Activated naive CD8-positive, alpha-beta T cell treated with anti-CD3 and anti-CD28 coated beads for 36 hours (primary cell): Measurements from ENCODE around the gene PNPLA8. TPM values are rescaled to one million over a fixed set of nuclear protein-coding genes. Genes with fewer than 3 reads are reported as not detected.
A peak's percentile ranks its signal among the peaks of the same experiment; 100 is the strongest.
"Not testable (repeated sequence)": the region's sequence is repeated elsewhere in the genome, so short reads cannot be mapped to it uniquely, and the experiment has no call there.

Experiments used
- DNase-seq: peaks from one replicate; pipeline ENCODE4 v3.0.0; 2021
- H3K27ac Mint-ChIP-seq: one replicate; pipeline ENCODE4 v1.8.0; 2022; ENCODE audit warnings: mild to moderate bottlenecking, moderate library complexity, mixed read lengths
- H3K27me3 Mint-ChIP-seq: one replicate; pipeline ENCODE4 v1.8.0; 2022; ENCODE audit warnings: mild to moderate bottlenecking, mixed read lengths
- H3K36me3 Mint-ChIP-seq: one replicate; pipeline ENCODE4 v1.8.0; 2021; ENCODE audit warnings: mild to moderate bottlenecking, mixed read lengths
- H3K4me1 Mint-ChIP-seq: one replicate; pipeline ENCODE4 v1.8.0; 2021; ENCODE audit warnings: mixed read lengths
- H3K4me3 Mint-ChIP-seq: one replicate; pipeline ENCODE4 v1.8.0; 2022; ENCODE audit warnings: mild to moderate bottlenecking, moderate library complexity, mixed read lengths
- H3K9me3 Mint-ChIP-seq: one replicate; pipeline ENCODE4 v1.8.0; 2022; ENCODE audit warnings: mixed read lengths
- total RNA-seq, 2 experiments: library from RNA; stranded (reverse); gene quantifications; one replicate each; pipeline ENCODE4 v1.2.3, GENCODE V29; 2021

Gene PNPLA8
- total RNA-seq, 2 experiments from 2014 or later = 14.8 to 15.2 TPM

DNA sequence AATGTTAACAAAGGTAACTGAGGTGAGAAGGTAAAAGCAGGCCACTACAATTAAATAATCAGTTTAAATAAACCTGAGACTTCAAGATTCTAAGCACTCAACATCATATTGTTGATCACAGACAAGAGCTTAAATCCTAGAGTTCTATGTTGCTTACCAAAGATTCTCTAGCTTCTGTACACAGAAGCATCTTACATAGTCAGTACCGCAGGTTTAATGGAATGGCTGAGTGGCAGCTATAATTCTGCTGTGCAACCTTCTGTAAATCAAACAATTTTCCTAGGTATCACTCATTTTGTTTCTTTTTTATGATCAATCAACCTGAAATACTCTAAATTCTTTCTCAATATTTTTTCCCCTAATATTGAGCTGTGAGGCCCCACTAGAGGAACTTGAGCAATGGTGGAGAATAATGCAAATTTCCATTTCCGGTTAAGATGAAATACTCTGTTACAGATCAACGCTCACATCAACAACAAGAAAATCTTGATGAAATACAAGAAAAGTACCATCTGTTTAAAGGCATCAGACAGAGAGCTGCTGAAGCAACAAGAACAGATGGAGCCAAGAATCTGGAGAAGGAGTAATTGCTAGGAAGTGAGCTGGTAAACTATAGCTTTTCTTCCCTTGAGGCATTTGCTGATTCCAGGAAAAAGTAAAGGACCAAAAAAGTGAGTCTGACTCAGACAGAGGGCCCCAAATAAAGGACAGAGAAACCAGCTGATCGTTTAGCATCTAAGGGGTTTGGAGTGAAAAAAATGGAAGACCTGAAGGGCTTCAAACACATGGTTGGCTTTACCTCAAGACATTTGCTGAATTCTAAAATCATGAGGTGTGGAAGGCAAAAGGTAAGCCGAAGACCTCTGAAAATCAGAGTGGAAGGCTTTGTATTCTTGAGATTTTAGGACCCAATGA is 22.6 kb downstream of the PNPLA8 start:
- H3K4me3 Mint-ChIP-seq = no peak overlapping the region
- H3K9me3 Mint-ChIP-seq = no peaks in the 10 kb centered on the region
- no peak for DNase-seq
- H3K27me3 Mint-ChIP-seq = no peaks in the 10 kb centered on the region
- H3K36me3 Mint-ChIP-seq = peaks cover 3% of the 10 kb centered on the region
- peak overlapping the region; percentile 59 for H3K27ac Mint-ChIP-seq
- peaks cover 12% of the 10 kb centered on the region for H3K4me1 Mint-ChIP-seq

DNA sequence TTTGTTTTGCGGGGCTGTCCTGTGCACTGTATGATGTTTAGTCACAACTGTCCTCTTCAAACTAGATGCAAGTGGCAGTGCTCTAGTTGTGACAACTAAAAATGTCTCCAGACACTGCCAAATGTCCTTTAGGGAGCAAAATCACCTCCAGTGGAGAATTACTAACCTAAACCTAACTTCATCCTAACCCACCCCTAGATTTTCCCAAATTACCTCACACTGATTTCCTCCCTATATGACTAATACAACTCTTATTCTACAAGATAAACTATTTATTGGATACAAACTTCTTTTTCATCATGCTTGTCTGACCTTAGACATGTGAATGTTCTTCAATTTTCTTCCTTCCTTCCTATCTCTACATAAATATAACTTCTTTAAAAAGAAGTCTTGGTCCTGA is 26.4 kb downstream of the PNPLA8 start:
- no peaks in the 10 kb centered on the region for H3K27me3 Mint-ChIP-seq
- no peak overlapping the region for H3K4me3 Mint-ChIP-seq
- H3K9me3 Mint-ChIP-seq = no peaks in the 10 kb centered on the region
- H3K4me1 Mint-ChIP-seq = peaks cover 8% of the 10 kb centered on the region
- DNase-seq = no peak
- H3K36me3 Mint-ChIP-seq = peaks cover 2% of the 10 kb centered on the region
- H3K27ac Mint-ChIP-seq = no peak overlapping the region

DNA sequence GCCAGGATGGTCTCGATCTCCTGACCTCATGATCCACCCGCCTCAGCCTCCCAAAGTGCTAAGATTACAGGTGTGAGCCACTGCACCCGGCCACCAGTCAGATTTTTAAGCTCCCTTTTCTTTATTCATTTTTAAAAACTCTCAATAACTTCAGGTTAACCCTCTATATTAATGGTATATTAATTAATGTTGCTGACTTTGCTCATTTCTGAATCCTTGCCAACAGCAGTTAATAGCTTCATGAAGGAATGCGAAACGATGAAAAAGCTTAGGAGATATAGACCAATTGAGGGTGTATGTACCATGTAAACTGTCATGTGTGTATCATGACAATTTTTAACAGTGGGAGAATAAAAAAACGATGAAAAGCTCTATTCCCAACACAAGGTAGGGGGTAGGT is 27.5 kb downstream of the PNPLA8 start:
- H3K36me3 Mint-ChIP-seq = peaks cover 2% of the 10 kb centered on the region
- H3K9me3 Mint-ChIP-seq = no peaks in the 10 kb centered on the region
- H3K4me1 Mint-ChIP-seq = peaks cover 3% of the 10 kb centered on the region
- DNase-seq = no peak
- no peaks in the 10 kb centered on the region for H3K27me3 Mint-ChIP-seq
- no peak overlapping the region for H3K4me3 Mint-ChIP-seq
- no peak overlapping the region for H3K27ac Mint-ChIP-seq

DNA sequence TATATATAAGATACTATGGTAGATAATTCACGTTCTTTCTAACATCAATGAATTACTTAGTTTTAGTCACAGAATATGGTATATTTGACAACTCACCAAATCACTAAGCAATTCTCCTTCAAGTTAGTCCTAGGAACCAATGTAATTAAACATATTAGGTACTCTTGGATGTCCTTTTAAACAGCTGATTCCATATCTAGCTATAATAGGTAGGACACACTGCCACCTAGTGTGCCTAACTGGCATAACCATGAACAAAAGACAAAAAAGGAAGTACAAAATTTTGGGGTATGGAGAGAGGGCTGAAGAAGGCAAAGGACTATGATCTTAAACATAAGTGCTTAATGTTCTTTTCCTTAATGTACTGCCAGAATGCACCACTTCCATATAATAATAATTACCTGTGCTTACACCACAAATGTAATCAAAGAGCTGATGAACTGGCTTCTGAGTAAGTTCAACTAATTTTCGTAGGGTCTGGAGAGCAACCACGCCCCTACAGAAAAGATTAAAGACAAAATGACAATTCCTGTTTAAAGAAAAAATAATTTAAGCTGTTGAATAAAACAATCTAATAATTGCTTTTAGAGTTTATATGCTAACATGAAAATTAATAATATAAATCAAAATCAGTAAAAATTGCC is 28.7 kb downstream of the PNPLA8 start:
- Mint-ChIP-seq H3K27me3 (no peaks in the 10 kb centered on the region), H3K4me3 (no peak overlapping the region), H3K4me1 (no peaks in the 10 kb centered on the region), H3K9me3 (no peaks in the 10 kb centered on the region), H3K36me3 (peaks cover 2% of the 10 kb centered on the region), H3K27ac (no peak overlapping the region)
- DNase-seq = peak; percentile 18

DNA sequence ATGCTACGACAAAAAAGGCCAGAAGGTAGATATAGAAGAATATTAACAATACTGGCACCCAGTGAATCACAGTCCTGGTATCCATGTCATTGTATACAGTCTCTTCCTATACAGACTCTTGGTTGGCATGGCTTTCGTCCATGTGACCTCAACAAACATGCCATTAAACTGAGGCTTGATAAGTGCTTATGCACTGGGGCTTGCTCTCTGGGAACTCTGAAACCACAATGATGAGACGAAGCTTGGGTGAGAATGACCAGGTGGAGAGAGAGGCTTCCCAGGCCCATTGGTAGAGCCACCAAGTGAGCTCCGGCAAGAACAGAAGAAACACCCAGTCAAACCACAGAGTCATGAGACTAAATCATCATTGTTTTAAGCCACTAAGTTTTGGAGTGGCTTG is 33.2 kb downstream of the PNPLA8 start:
- peaks cover 4% of the 10 kb centered on the region for H3K36me3 Mint-ChIP-seq
- no peak for DNase-seq
- H3K4me3 Mint-ChIP-seq = no peak overlapping the region
- no peak overlapping the region for H3K27ac Mint-ChIP-seq
- H3K27me3 Mint-ChIP-seq = no peaks in the 10 kb centered on the region
- no peaks in the 10 kb centered on the region for H3K4me1 Mint-ChIP-seq
- no peaks in the 10 kb centered on the region for H3K9me3 Mint-ChIP-seq

DNA sequence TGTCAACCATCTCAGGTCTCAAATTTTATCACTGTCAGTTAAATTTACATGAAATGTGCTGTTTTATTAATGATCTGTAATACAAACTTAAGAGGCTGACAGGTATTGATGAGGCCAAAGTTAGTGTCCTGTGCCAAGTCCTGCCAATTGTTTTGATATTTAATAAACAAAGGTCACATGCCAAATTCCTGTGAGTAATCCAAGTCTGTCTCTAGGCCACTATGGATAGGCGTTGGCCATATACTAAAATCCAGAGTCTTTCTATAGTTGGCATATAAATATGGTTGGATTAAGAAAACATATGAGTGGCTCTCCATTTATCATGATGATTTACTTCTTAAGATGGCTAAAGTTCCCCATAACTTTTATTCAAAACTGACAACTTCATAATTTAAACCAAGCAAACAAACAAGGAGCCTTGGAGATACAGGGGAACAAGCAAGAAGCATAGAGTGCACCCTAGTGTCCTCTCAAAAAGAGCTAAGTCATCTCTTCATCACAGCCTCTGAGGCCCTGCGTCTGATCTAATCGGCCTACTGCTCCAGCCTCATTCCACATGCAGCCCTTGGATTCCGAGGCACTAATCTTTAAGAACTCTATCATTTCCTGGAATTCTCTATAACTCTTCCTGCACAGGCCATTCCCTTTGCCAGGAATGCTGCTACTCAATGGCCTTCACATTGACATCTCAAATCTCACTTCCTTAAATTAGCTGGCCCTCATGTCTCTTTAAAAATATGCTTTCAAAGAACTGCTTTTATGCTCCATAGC is 37.0 kb downstream of the PNPLA8 start:
- no peak overlapping the region for H3K4me3 Mint-ChIP-seq
- H3K9me3 Mint-ChIP-seq = no peaks in the 10 kb centered on the region
- no peaks in the 10 kb centered on the region for H3K4me1 Mint-ChIP-seq
- H3K36me3 Mint-ChIP-seq = peaks cover 4% of the 10 kb centered on the region
- no peaks in the 10 kb centered on the region for H3K27me3 Mint-ChIP-seq
- no peak overlapping the region for H3K27ac Mint-ChIP-seq
- no peak for DNase-seq

DNA sequence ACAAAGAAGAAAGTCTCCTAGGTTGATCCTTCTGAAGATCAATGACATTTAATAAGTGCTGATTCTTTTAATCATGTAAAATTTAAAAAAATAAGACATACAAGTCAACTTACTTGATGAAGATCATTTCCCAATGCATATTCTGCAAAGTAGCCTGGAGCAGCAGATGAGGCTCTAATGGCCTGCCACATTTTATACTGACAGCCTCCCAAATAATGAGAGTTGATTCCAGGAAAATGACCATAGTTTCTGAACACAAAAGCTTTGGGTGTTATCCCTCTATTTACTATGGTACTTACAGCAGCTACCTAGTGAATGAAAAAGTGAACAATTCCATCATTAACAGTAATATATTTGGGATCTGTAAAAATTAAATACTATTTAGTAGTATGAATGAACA is 38.3 kb downstream of the PNPLA8 start:
- Mint-ChIP-seq H3K4me3 (no peak overlapping the region), H3K4me1 (no peaks in the 10 kb centered on the region), H3K27me3 (no peaks in the 10 kb centered on the region), H3K36me3 (peaks cover 4% of the 10 kb centered on the region), H3K9me3 (no peaks in the 10 kb centered on the region), H3K27ac (no peak overlapping the region)
- no peak for DNase-seq

DNA sequence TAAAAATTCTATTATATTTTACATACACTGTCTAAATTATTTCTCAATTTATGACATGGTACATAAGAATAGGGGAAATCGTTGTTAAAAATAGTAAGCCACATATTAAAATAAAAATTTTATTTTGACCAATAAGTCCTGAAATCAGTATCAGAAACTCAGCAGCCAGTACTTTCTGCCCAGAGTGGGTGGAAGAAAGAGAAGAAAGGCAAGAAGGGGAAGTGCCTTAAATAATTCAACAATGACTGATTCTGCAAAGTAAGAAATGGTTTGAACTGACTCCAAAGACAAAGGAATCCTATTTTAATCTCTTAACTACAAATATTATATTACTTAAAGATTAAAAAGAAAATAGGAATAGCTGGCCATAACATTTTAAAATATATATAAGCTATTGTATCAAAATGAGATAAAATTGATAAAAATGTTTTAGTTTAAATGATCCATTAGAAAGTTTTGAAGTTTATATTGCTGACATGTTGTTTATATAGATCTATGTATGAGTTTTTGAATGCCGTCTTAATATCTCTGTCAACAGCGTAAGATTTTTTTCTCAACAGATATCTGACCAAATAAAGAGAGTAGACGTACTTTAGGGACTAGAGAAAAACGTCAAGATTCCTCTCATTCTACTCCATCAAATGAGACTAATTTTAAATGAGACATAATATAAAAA is 39.5 kb downstream of the PNPLA8 start:
- H3K27me3 Mint-ChIP-seq = no peaks in the 10 kb centered on the region
- DNase-seq = no peak
- H3K4me3 Mint-ChIP-seq = no peak overlapping the region
- no peaks in the 10 kb centered on the region for H3K4me1 Mint-ChIP-seq
- H3K27ac Mint-ChIP-seq = no peak overlapping the region
- no peaks in the 10 kb centered on the region for H3K9me3 Mint-ChIP-seq
- peaks cover 4% of the 10 kb centered on the region for H3K36me3 Mint-ChIP-seq

DNA sequence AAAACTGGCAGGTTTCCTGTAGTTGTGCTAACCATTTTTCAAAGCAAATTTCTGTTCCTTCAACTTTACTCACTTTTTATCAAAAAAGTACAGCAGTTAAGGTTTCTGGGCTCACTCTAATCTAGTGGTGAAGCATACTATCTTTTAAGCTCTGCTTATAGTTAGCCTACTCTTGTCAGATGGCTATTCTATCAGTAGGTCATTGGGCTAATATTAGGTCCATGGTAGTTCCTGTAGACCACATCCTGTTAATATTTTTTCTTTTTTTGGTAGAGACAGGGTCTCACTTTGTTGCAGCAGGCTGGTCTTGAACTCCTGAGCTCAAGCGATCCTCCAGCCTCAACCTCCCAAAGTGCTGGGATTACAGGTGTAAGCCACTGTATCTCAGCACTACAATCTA is 41.8 kb downstream of the PNPLA8 start:
- DNase-seq = no peak
- Mint-ChIP-seq H3K4me1 (no peaks in the 10 kb centered on the region), H3K36me3 (peaks cover 4% of the 10 kb centered on the region), H3K27ac (no peak overlapping the region), H3K27me3 (no peaks in the 10 kb centered on the region), H3K9me3 (no peaks in the 10 kb centered on the region), H3K4me3 (no peak overlapping the region)

DNA sequence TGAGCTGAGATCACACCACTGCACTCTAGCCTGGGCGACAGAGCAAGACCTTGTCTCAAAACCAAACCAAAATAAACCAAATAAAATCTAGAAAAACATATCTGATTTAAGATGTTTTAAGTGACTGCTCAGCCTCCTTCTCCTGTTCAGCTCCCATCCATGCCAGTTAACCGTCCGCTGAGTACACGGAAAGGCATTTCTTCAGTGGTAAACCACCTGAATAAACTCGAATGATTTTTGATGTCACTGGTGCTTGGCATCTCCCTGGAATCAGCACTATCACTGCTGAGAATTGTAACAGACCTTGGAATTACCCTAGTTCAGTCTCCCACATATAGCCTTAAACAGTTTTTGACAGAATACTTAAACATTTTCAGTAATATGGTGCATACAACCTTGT is 45.6 kb downstream of the PNPLA8 start:
- Mint-ChIP-seq H3K4me3 (no peak overlapping the region), H3K27ac (no peak overlapping the region), H3K9me3 (no peaks in the 10 kb centered on the region), H3K36me3 (peaks cover 4% of the 10 kb centered on the region), H3K4me1 (no peaks in the 10 kb centered on the region), H3K27me3 (no peaks in the 10 kb centered on the region)
- no peak for DNase-seq

DNA sequence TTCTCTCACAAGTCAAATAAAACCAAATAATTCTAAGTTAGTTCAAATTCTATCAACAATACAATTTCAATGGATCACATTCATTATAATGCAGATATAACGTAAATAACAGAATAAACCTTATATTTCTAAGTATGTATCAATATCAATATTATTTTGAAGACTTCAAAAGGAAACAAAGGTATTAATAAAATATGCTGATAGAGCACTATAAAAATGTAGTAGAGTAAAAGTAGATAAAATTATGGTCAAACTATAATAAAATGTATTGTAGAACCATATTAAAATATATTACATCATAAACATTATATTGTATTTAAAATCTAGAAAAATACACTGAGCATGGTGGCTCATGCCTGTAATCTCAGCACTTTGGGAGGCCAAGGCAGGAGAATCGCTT is 46.2 kb downstream of the PNPLA8 start:
- H3K4me1 Mint-ChIP-seq = no peaks in the 10 kb centered on the region

DNA sequence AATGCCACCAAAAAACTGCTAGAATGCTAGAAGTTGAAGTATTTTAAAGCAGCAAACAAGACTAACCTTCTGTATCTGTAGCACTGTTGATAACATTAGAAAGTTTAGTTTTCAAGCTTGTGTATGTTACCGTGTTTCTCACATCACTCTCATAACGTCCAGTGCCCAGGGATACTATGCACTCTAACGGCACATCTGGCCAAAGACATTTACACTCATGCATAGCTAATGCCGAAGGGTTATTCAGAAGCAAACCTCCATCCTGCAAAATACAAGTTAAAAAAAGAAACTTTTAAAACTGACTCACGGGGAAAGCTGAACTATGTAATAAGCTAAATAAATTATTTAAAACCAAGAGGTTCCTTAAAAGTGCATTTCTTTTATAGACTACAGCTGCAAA is 46.8 kb downstream of the PNPLA8 start:
- Mint-ChIP-seq H3K27ac (no peak overlapping the region), H3K27me3 (no peaks in the 10 kb centered on the region), H3K36me3 (peaks cover 5% of the 10 kb centered on the region), H3K4me1 (no peaks in the 10 kb centered on the region), H3K9me3 (no peaks in the 10 kb centered on the region), H3K4me3 (no peak overlapping the region)
- DNase-seq = no peak

More for the DNA sequence above, 46.2 kb downstream of the PNPLA8 start:
- H3K27me3 Mint-ChIP-seq = no peaks in the 10 kb centered on the region
- DNase-seq = no peak
- peaks cover 2% of the 10 kb centered on the region for H3K36me3 Mint-ChIP-seq
- no peaks in the 10 kb centered on the region for H3K9me3 Mint-ChIP-seq
- no peak overlapping the region for H3K4me3 Mint-ChIP-seq
- no peak overlapping the region for H3K27ac Mint-ChIP-seq

DNA sequence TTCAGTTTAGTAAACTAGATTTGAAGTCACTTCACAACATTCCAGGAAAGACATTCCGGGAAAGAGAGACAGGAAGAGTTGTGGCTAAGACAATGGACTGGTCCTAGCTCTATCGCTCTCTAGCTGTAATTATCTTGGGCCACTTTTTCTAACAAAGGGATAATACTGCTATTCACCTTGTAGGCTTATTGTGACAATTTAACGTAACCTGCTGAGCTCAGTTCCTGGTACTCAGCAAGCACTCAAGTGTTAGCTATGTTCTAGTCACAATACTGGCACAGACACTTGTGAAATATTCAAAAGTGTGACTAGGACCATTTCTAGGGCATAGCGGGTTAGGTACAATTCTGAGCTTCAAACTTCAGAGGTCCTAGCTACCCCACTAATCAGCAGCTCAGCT is 57.7 kb downstream of the PNPLA8 start:
- no peaks in the 10 kb centered on the region for H3K9me3 Mint-ChIP-seq
- H3K27ac Mint-ChIP-seq = no peak overlapping the region
- H3K4me3 Mint-ChIP-seq = no peak overlapping the region
- no peak for DNase-seq
- no peaks in the 10 kb centered on the region for H3K27me3 Mint-ChIP-seq
- peaks cover 40% of the 10 kb centered on the region for H3K4me1 Mint-ChIP-seq
- H3K36me3 Mint-ChIP-seq = no peaks in the 10 kb centered on the region

DNA sequence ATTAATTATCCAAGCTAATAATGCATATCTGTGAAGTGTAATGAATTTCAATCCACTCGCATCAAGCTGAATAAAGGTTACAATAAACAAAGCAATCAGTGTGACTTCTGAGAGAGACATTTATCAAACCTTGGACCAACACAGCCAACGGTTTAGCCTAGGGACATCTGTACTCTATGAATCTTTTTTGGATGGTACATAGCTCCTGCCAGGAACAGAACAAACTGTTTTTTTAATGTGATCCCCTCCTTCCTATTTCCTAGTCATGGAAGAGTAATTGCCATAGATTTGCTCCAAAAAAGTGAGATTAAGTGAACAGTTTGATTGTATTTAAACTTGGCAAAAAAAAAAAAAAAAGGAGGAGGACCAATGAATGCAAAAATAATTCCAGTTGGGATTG is 58.5 kb downstream of the PNPLA8 start:
- no peaks in the 10 kb centered on the region for H3K36me3 Mint-ChIP-seq
- DNase-seq = no peak
- H3K4me1 Mint-ChIP-seq = peaks cover 47% of the 10 kb centered on the region
- H3K27me3 Mint-ChIP-seq = no peaks in the 10 kb centered on the region
- no peak overlapping the region for H3K27ac Mint-ChIP-seq
- H3K4me3 Mint-ChIP-seq = no peak overlapping the region
- H3K9me3 Mint-ChIP-seq = no peaks in the 10 kb centered on the region

DNA sequence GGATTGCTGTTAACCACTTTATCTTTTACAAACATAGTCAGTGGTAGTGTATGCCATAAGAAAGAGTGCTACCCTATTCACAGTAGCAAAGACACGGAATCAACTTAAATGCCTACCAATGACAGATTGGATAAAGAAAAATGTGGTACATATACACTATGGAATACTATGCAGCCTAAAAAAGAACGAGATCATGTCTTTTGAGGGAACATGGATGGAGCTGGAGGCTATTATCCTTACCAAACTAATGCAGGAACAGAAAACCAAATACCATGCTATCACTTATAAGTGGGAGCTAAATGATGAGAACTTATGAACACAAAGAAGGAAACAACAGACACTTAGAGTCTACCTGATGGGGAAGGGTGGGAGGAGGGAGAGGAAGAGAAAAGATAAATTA is 59.6 kb downstream of the PNPLA8 start:
- H3K4me1 Mint-ChIP-seq = peaks cover 54% of the 10 kb centered on the region
- H3K4me3 Mint-ChIP-seq, H3K27me3 Mint-ChIP-seq, H3K27ac Mint-ChIP-seq, H3K36me3 Mint-ChIP-seq, DNase-seq, H3K9me3 Mint-ChIP-seq: not testable (repeated sequence)
